Smooth muscle cell (in vitro differentiated cells): ENCODE measurements around the gene DNAJB2. TPM values are rescaled to one million over a fixed set of nuclear protein-coding genes. Genes with fewer than 3 reads are reported as not detected.
"Not testable (repeated sequence)": the region's sequence is repeated elsewhere in the genome, so short reads cannot be mapped to it uniquely, and the experiment has no call there.

ENCODE experiments used
- DNase-seq: peaks from one replicate; lab custom pipeline; 2025; ENCODE audit not compliant: unreplicated experiment; lab: John Stamatoyannopoulos, UW
- H2AFZ ChIP-seq: fragments of 200-600 bp; sonication (generic); 2 replicates; pipeline ENCODE4 v1.6.0; 2016; ENCODE audit warnings: antibody characterized with exemption, low read depth, mild to moderate bottlenecking
- H3F3A ChIP-seq: fragments of 200-600 bp; sonication (generic); 2 replicates; pipeline ENCODE4 v1.6.0; 2017; ENCODE audit warnings: antibody characterized with exemption, low read depth
- H3K27ac ChIP-seq: fragments of 200-600 bp; sonication (generic); 2 replicates; pipeline ENCODE4 v1.5.1; 2016; ENCODE audit warnings: low read depth, mild to moderate bottlenecking
- H3K27me3 ChIP-seq: fragments of 200-600 bp; sonication (generic); 2 replicates; pipeline ENCODE4 v1.6.1; 2016; ENCODE audit warnings: low read depth, mild to moderate bottlenecking
- H3K36me3 ChIP-seq: fragments of 200-600 bp; sonication (generic); 2 replicates; pipeline ENCODE4 v1.5.1; 2016; ENCODE audit warnings: low read depth
- H3K4me1 ChIP-seq: fragments of 200-600 bp; sonication (generic); 2 replicates; pipeline ENCODE4 v1.5.1; 2016; ENCODE audit warnings: low read depth
- H3K4me2 ChIP-seq: fragments of 200-600 bp; sonication (generic); 2 replicates; pipeline ENCODE4 v1.6.0; 2016; ENCODE audit warnings: mild to moderate bottlenecking
- H3K4me3 ChIP-seq: fragments of 200-600 bp; sonication (generic); 2 replicates; pipeline ENCODE4 v1.5.1; 2016; ENCODE audit warnings: mild to moderate bottlenecking
- H3K79me2 ChIP-seq: fragments of 200-600 bp; sonication (generic); 2 replicates; pipeline ENCODE4 v1.6.0; 2016; ENCODE audit warnings: low read depth, mild to moderate bottlenecking
- H3K9ac ChIP-seq: fragments of 200-600 bp; sonication (generic); 2 replicates; pipeline ENCODE4 v1.6.0; 2016; ENCODE audit warnings: low read depth
- H3K9me3 ChIP-seq: fragments of 200-600 bp; sonication (generic); replicated peaks from 2 replicates; pipeline ENCODE4 v1.5.1; 2016; ENCODE audit warnings: low read depth
- H4K20me1 ChIP-seq: fragments of 200-600 bp; sonication (generic); 2 replicates; pipeline ENCODE4 v1.6.0; 2016; ENCODE audit warnings: low read depth
- CTCF ChIP-seq: fragments of 200-600 bp; sonication (generic); IDR thresholded peaks from 2 replicates; pipeline ENCODE4 v1.5.1; 2017; ENCODE audit warnings: borderline replicate concordance, mild to moderate bottlenecking, antibody characterized with exemption; ENCODE audit not compliant: insufficient read depth, poor library complexity, severe bottlenecking
- WGBS: methylation state at CpG from one replicate; pipeline ENCODE4 v1.1.7; 2016; ENCODE audit warnings: low lambda C conversion rate; 5-methylcytosine and 5-hydroxymethylcytosine counted together
- polyA plus RNA-seq: library from polyadenylated mRNA; unstranded; fragments of >200 nt; fragmentation: Nextera tagmentation; extraction: Ambion mirVana; gene quantifications from 2 replicates; pipeline ENCODE4 v1.2.1, GENCODE V29; 2016
- total RNA-seq: library from RNA; depleted of rRNA; stranded (reverse); fragments of >200 nt; gene quantifications from 2 replicates; pipeline ENCODE4 v1.2.3, GENCODE V29; 2014

DNAJB2 gene
- total and polyA plus RNA-seq, 2 experiments from 2014 or later, result 14.3 to 52.4 TPM

GRCh38 chr2:219306047-219306446, 26.9 kb downstream of the DNAJB2 start:
- no peaks in the 10 kb centered on the region for H3K79me2 ChIP-seq
- no peak overlapping the region for H3K9ac ChIP-seq
- no peak overlapping the region for H3K4me3 ChIP-seq
- no peaks in the 10 kb centered on the region for H3K9me3 ChIP-seq
- H3F3A ChIP-seq, result peaks cover 5% of the 10 kb centered on the region
- WGBS, result 89% methylated on average over 1 of the region's 1 CpG
- H3K4me1 ChIP-seq, result no peaks in the 10 kb centered on the region
- peaks cover 19% of the 10 kb centered on the region for H3K27me3 ChIP-seq
- H3K27ac ChIP-seq, result no peak overlapping the region
- TF ChIP-seq CTCF, result no peak
- H3K4me2 ChIP-seq, result no peak overlapping the region
- DNase-seq, result no peak
- H3K36me3 ChIP-seq, result no peaks in the 10 kb centered on the region
- peaks cover 6% of the 10 kb centered on the region for H4K20me1 ChIP-seq
- no peak overlapping the region for H2AFZ ChIP-seq

DNA sequence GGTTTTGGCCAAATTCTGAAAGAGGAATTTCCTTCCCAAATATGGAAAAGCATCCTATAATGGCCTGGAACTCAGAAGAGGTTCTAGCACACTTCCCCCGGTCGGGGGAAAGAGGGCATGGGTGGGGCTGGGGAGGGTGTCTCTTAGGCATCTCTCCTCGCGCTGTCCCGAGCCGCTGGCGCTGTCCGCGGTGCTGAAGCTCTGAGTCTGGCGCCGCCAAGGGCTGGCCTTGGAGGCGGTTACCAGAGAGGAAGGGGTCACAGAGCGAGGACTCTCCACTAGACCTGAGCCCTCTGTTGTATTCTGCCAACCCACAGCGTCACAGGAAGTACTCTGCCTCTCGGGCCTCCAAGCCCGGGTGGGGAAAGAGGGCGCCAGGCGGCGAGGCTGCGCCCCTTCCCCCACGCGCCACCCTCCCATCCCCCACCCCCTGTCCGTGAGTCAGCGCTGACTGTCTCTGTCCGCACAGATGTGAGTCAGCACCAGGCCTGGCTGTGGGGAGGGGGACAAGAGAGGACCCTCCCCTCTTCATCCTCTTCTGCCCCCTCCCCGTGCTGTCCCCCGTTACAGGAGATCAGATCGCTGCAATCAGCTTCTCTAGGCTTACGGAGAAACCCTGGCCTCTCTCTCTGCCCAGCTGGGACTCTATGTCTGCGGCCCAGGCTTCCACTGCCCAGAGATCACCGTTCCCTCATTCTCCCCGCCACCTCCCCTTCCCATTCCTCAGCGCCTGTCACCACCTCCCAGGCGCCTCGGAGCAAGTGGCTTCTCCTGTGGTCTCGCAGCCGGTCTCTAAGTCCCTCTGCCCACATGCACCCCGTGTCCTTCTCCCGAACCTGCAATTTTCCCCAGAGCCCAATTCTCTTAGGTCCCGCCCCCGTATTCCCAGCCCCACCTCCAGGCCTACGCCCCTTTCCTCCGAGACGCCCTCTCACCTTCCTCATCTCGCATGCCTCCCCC, 29.3 kb downstream of the DNAJB2 start:
- peak; percentile 64 for DNase-seq
- TF ChIP-seq CTCF, result no peak
- Histone ChIP-seq H3K27ac (peak overlapping the region; percentile 59), H3K4me1 (no peaks in the 10 kb centered on the region), H3K9me3 (no peaks in the 10 kb centered on the region), H3K36me3 (no peaks in the 10 kb centered on the region), H2AFZ (peak overlapping the region; percentile 54), H3K4me3 (peak overlapping the region; percentile 50), H3F3A (peaks cover 5% of the 10 kb centered on the region), H3K9ac (no peak overlapping the region), H3K27me3 (peaks cover 28% of the 10 kb centered on the region), H3K4me2 (peak overlapping the region; percentile 93), H3K79me2 (no peaks in the 10 kb centered on the region), H4K20me1 (peaks cover 6% of the 10 kb centered on the region)
- WGBS, result 0% methylated on average over 28 of the region's 45 CpGs

GRCh38 chr2:219309278-219309677, 30.1 kb downstream of the DNAJB2 start, which contains the start of gene PTPRN:
Gene PTPRN, minus strand, starts transcription at chr2:219309401. Its CDS starts 69 bp downstream, at chr2:219309332.
- H3K79me2 ChIP-seq, result no peaks in the 10 kb centered on the region
- H3K36me3 ChIP-seq, result no peaks in the 10 kb centered on the region
- peak within 1 kb of the TSS; percentile 50 for H3K4me3 ChIP-seq
- no peaks in the 10 kb centered on the region for H3K4me1 ChIP-seq
- peak within 1 kb of the TSS; percentile 93 for H3K4me2 ChIP-seq
- no peak for TF ChIP-seq CTCF
- WGBS, result 4% methylated on average over 37 of the region's 37 CpGs
- H4K20me1 ChIP-seq, result peaks cover 6% of the 10 kb centered on the region
- no peak for DNase-seq
- peaks cover 28% of the 10 kb centered on the region for H3K27me3 ChIP-seq
- H3K27ac ChIP-seq, result peak within 1 kb of the TSS; percentile 59
- H3K9ac ChIP-seq, result no peak within 1 kb of the TSS
- H3F3A ChIP-seq, result peaks cover 5% of the 10 kb centered on the region
- H2AFZ ChIP-seq, result peak within 1 kb of the TSS; percentile 54
- H3K9me3 ChIP-seq, result no peaks in the 10 kb centered on the region

GRCh38 chr2:219312683-219313263, 33.6 kb downstream of the DNAJB2 start:
- H2AFZ ChIP-seq, H3K9ac ChIP-seq, H3K4me2 ChIP-seq, H3K36me3 ChIP-seq, DNase-seq, H3K79me2 ChIP-seq, H3K27ac ChIP-seq, H3K9me3 ChIP-seq, H3F3A ChIP-seq, H4K20me1 ChIP-seq, H3K4me3 ChIP-seq, H3K4me1 ChIP-seq: not testable (repeated sequence)
- H3K27me3 ChIP-seq, result peaks cover 28% of the 10 kb centered on the region
- 94% methylated on average over 47 of the region's 49 CpGs for WGBS
